ENCODE data around the gene MAN1A1.
A peak's percentile ranks its signal among the peaks of the same experiment; 100 is the strongest.

Gene MAN1A1

DNA sequence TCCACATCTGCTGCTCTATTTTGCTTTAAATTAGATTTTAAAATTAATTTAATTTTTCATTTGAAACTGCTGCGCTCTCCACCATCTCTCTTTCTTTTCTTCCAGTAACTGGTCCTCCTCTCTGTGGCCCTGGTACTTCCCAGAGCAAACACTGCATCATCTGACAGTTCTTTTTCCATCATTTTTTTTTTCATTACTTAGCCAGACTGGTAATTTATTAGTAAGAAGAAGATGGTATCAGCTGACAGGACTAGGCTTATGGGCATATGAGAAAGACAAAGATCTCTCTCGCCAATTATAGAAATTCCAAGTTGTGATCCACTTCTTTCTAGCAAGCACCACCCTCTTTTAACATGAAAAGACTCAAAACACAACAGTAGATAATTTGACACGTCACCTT lies 197.4 kb downstream of the MAN1A1 start:
- H3K4me3 ChIP-seq (ENCODE audit: low read depth, low read length): no peak overlapping the region
- no peak for DNase-seq (ENCODE audit: low read depth)
- TF ChIP-seq, protein P1, sequence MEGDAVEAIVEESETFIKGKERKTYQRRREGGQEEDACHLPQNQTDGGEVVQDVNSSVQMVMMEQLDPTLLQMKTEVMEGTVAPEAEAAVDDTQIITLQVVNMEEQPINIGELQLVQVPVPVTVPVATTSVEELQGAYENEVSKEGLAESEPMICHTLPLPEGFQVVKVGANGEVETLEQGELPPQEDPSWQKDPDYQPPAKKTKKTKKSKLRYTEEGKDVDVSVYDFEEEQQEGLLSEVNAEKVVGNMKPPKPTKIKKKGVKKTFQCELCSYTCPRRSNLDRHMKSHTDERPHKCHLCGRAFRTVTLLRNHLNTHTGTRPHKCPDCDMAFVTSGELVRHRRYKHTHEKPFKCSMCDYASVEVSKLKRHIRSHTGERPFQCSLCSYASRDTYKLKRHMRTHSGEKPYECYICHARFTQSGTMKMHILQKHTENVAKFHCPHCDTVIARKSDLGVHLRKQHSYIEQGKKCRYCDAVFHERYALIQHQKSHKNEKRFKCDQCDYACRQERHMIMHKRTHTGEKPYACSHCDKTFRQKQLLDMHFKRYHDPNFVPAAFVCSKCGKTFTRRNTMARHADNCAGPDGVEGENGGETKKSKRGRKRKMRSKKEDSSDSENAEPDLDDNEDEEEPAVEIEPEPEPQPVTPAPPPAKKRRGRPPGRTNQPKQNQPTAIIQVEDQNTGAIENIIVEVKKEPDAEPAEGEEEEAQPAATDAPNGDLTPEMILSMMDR (IDR thresholded peaks at IDR 0.05; ENCODE audit: low read depth, low read length, missing control alignments): no peak

DNA sequence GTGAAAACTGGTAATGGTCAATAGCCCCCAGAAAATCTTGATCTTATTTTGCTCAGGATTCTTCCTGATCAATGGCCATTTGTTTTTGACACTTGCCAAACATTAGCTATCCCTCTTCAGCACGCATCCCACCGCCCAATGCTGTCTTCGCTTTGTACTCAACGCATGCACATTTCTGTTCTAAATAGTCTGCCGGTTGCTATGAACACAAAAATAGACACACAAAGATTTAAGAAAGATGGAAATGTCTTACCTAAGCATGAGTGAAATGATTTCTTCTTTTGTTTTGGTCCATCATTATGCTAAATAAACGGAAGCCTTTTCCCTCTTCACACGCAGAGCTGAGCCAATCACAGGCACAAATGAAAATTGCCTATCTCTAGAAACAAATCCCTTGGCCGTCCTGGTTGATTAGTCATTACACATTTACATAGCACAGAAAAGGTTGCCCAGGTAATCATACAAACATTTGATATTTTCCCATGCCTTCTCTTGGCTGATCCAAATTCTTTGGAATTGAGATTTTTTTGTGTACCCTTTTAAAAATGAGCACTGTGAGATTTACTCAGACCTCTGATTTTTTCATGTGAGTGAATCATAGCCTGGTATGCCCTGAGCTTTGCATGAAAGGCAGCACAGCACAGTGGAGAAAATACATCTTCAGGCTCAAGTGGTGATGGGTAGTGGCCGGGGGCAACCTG lies 200.6 kb downstream of the MAN1A1 start:
- no peak overlapping the region for H3K4me3 ChIP-seq (ENCODE audit: low read depth, low read length)
- TF ChIP-seq, protein P1 (IDR thresholded peaks at IDR 0.05; ENCODE audit: low read depth, low read length, missing control alignments): no peak
- DNase-seq (ENCODE audit: low read depth): no peak

DNA sequence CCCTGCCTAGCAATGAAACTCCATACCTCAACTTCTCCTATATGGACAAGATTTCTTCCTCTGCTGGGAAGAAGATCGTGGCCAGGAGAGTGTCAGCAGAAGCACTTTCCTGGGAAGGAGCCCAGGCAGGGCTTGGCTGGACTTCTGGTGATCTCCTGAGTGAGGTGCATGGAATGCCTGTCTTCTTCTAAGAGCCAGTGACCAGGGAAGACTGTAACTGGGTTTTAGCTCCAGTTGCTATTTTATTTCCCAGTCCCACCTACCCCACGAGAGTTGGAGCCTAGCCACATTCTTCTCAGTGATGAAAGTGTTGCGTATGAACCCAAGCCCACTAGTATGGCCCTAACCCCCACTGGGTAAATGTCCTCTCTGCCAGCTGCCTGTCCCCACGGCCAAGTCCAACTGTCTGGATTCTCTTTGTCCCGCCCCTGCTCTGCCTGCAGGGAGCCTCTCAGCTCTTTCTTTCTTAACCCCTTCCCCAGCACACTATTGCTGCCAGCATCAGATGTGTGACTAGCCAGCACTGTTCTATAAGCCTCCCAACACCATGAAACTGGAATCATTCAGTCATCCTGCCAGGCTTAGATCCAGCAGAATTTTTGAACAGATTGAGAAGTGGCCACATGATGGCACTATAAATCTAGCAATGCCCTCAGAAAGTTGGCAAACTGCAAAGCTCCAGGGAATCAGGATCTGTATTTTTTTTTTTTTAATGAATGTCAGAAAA lies 201.3 kb downstream of the MAN1A1 start:
- H3K4me3 ChIP-seq (ENCODE audit: low read depth, low read length): no peak overlapping the region
- no peak for DNase-seq (ENCODE audit: low read depth)
- TF ChIP-seq, protein P1 (IDR thresholded peaks at IDR 0.05; ENCODE audit: low read depth, low read length, missing control alignments): peak; percentile 50

DNA sequence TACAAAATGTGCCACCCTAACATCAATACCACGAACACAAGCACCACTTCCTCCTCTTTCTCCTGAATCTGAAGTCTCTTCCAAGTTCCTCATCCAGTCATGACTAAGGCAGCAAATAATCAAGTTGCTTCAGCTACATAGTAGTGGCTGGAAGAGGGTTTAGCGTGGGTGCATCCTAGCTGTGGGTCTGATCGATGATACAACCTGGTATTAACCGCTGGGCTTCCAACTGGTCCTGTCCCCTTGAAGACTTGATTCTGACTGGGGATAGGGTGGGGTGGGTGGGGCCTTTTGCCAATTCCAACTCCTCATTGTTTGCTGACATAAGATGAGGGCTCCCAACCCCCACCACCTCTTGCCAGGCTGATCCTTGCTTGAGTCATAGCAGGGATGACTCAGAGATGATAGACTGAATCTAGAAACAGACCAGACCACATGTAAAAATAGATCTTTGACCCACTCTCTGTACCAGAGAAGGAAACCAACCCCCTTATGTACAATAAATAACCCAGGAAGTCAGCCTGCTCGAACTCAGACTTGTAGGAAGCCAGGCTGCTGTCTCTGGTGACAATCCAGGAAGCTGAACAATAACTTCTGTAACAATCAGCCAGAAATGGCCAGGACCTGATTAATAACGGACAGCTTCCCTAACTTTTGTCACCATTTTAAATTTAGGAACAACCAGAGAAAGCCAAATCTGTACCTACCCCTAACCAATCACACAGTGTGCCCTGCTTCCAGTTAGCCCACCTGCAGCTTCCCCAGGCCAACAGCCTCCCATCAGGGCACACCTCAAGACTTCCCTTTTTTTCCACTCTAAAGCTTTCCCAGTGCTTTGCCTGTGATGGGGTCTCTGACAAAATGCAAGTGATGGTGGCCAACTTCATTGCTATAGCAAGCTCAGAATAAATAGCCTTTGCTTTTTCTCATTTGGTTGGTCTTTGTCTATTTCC lies 202.2 kb downstream of the MAN1A1 start:
- peak; percentile 84 for DNase-seq (ENCODE audit: low read depth)
- no peak overlapping the region for H3K4me3 ChIP-seq (ENCODE audit: low read depth, low read length)
- TF ChIP-seq, protein P1 (IDR thresholded peaks at IDR 0.05; ENCODE audit: low read depth, low read length, missing control alignments): no peak

DNA sequence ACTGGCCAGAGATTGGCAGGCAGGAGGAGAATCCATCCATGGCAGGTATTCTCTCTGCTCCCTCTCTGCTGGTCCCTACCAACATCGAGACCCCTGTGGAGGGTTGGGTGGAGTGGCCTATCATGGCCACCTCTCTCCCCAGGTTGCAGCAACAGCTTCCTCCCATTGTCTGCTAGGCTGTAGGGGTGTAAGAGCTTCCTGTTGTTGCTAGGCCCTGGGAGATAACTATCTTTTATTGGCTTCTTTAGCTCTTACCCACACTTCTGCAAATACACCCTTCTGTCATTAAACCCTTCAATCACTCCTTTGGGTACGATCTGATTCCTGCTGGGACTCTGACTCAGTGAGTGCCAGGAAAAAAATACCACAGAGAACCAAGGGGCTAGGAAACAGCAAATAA lies 204.4 kb downstream of the MAN1A1 start:
- no peak overlapping the region for H3K4me3 ChIP-seq (ENCODE audit: low read depth, low read length)
- TF ChIP-seq, protein P1 (IDR thresholded peaks at IDR 0.05; ENCODE audit: low read depth, low read length, missing control alignments): no peak
- DNase-seq (ENCODE audit: low read depth): no peak

DNA sequence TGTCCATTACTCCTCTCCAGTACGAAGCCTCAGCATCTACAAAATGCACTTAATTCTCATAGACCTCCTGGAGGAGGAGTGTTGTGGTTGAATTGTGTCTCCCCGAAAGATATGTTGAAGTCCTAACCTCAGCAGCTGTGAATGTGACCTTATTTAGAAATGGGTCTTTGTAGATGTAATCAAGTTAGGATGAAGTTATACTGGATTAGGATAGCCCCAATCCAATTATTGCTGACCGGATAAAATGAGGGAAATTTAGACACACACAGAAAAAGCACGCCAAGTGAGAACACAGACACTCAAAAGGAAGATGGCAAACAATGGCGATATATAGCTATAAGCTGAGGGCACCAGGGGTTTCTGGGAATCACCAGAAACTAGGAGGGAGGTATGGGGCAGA lies 206.9 kb downstream of the MAN1A1 start:
- H3K4me3 ChIP-seq (ENCODE audit: low read depth, low read length): no peak overlapping the region
- DNase-seq (ENCODE audit: low read depth): no peak
- TF ChIP-seq, protein P1 (IDR thresholded peaks at IDR 0.05; ENCODE audit: low read depth, low read length, missing control alignments): no peak

Measured in GM12864 (cell line).